DMS79 treated with DMSO at 0.1 percent for 48 hours (cell line): Measurements from ENCODE around the gene TMEM217.
"Not testable (repeated sequence)": the region's sequence is repeated elsewhere in the genome, so short reads cannot be mapped to it uniquely, and the experiment has no call there.

ENCODE experiments used
- DNase-seq: peaks from one replicate; lab custom pipeline; 2025; lab: John Stamatoyannopoulos, UW

Gene TMEM217

GRCh38 chr6:37182736-37183590, 75.0 kb downstream of the TMEM217 start:
- DNase-seq = no peak

GRCh38 chr6:37180610-37181009, 77.3 kb downstream of the TMEM217 start:
- DNase-seq = not testable (repeated sequence)

- no peak for DNase-seq
Measured at GRCh38 chr6:37180075-37180474, 77.9 kb downstream of the TMEM217 start.

- DNase-seq = no peak
Measured at GRCh38 chr6:37177935-37178517, 79.9 kb downstream of the TMEM217 start.

- no peak for DNase-seq
Measured at GRCh38 chr6:37177077-37177934, 80.6 kb downstream of the TMEM217 start.

GRCh38 chr6:37176268-37177076, 81.5 kb downstream of the TMEM217 start:
- no peak for DNase-seq

- no peak for DNase-seq
Measured at GRCh38 chr6:37175332-37176267, 82.3 kb downstream of the TMEM217 start.

- DNase-seq = no peak
Measured at GRCh38 chr6:37174515-37175331, 83.2 kb downstream of the TMEM217 start.

GRCh38 chr6:37174196-37174514, 83.8 kb downstream of the TMEM217 start:
- no peak for DNase-seq

- DNase-seq = no peak
Measured at GRCh38 chr6:37173493-37174195, 84.3 kb downstream of the TMEM217 start.

- peak; percentile 73 for DNase-seq
Measured at GRCh38 chr6:37172912-37173492, 84.9 kb downstream of the TMEM217 start.

- peak; percentile 94 for DNase-seq
Measured at GRCh38 chr6:37171970-37172812, 85.8 kb downstream of the TMEM217 start.

GRCh38 chr6:37171201-37171969, 86.6 kb downstream of the TMEM217 start:
- DNase-seq = peak; percentile 37

GRCh38 chr6:37170273-37171200, 87.4 kb downstream of the TMEM217 start:
- peak; percentile 69 for DNase-seq

- peak; percentile 94 for DNase-seq
Measured at GRCh38 chr6:37169496-37170272, 88.3 kb downstream of the TMEM217 start, which contains the start of gene PIM1. Gene PIM1 (plus strand): TSS chr6:37170152. CDS start chr6:37170576, 424 bp downstream.
